K562 (cell line): ENCODE data around the gene EXD2. TPM values are rescaled to one million over a fixed set of nuclear protein-coding genes. Genes with fewer than 3 reads are reported as not detected.
"Not testable (repeated sequence)": the region's sequence is repeated elsewhere in the genome, so short reads cannot be mapped to it uniquely, and the experiment has no call there.

Source experiments
- ATAC-seq: fragments of 200-7000 bp; cut with Tn5 transposase; 3 replicates; pipeline ENCODE4 v1.9.1; 2020; ENCODE audit warnings: moderate library complexity
- BruUV-seq: library from RNA; stranded (reverse); fragments of 400-500 nt; replicated peaks from 2 replicates; lab custom pipeline; 2021; lab: Mats Ljungman, UMichigan
- CTCF ChIA-PET: fragments of 300-600 bp; formaldehyde crosslinking; extraction: SDS; loops from one replicate; lab custom pipeline; 2021; ENCODE audit warnings: low intra/inter-chr PET ratio; lab: Yijun Ruan, JAX
- POLR2A ChIA-PET: fragments of 300-600, 350-650 bp; sonication (Branson Sonifier 250); formaldehyde crosslinking; extraction: SDS; loops from one replicate; lab custom pipeline; 2021; ENCODE audit warnings: antibody characterized with exemption, inconsistent platforms; lab: Yijun Ruan, JAX
- DNase-seq, 4 experiments: peaks; one replicate each; pipeline versions ENCODE4 v3.0.0 to v3.0.0-alpha.2; 2011 to 2018; ENCODE audit warnings: low spot score in 3 of 4, mixed read lengths in 3 of 4; ENCODE audit errors: extremely low read depth in 1 of 4
- FAIRE-seq: peaks from 2 replicates; lab custom pipeline; 2011; peaks lifted over from hg19 to GRCh38; lab: Jason Lieb, UNC
- H2AFZ ChIP-seq: 2 replicates; pipeline ENCODE4 v1.6.0; 2011; ENCODE audit warnings: low read depth, low read length, control low read depth, inconsistent platforms
- H3K27ac ChIP-seq: fragments of 200-600 bp; 3 replicates; pipeline ENCODE4 v1.8.0; 2011; ENCODE audit warnings: low read depth, mild to moderate bottlenecking, control low read depth, inconsistent platforms, low read length, moderate library complexity, mixed read lengths; ENCODE audit errors: extremely low read depth
- H3K27me3 ChIP-seq, 2 experiments: fragments of 300-600 bp in 1 of 2; 2 replicates in 1 of 2; 3 replicates in 1 of 2; pipeline versions ENCODE4 v1.6.0 to v1.8.0; 2011; ENCODE audit warnings: inconsistent platforms in 2 of 2, low read length in 2 of 2, mild to moderate bottlenecking in 1 of 2, mixed read lengths in 1 of 2, moderate library complexity in 1 of 2; ENCODE audit not compliant: control insufficient read depth in 2 of 2, insufficient read depth in 2 of 2
- H3K36me3 ChIP-seq: fragments of 300-600 bp; 3 replicates; pipeline ENCODE4 v1.8.0; 2011; ENCODE audit warnings: mild to moderate bottlenecking, low read length, inconsistent platforms; ENCODE audit not compliant: control insufficient read depth, insufficient read depth
- H3K4me1 ChIP-seq, 2 experiments: fragments of 200-600 bp in 1 of 2; replicated peaks in 1 of 2; 2 replicates in 1 of 2; 3 replicates in 1 of 2; pipeline versions ENCODE4 v1.5.1 to v1.8.0; 2011; ENCODE audit warnings: inconsistent platforms in 2 of 2, low read length in 2 of 2, mild to moderate bottlenecking in 1 of 2, mixed read lengths in 1 of 2, moderate library complexity in 1 of 2; ENCODE audit not compliant: control insufficient read depth in 2 of 2, insufficient read depth in 2 of 2
- H3K4me2 ChIP-seq: 2 replicates; pipeline ENCODE4 v1.6.1; 2011; ENCODE audit warnings: low read length, control low read depth, inconsistent platforms, mixed read lengths; ENCODE audit not compliant: insufficient read depth
- H3K4me3 ChIP-seq: fragments of 200-600 bp; sonication (generic), shearing (Covaris generic); 2 replicates; pipeline ENCODE4 v1.5.1; 2016; ENCODE audit warnings: control low read depth, inconsistent platforms
- H3K79me2 ChIP-seq: fragments of 200-600 bp; 3 replicates; pipeline ENCODE4 v1.8.0; 2011; ENCODE audit warnings: low read length, inconsistent platforms; ENCODE audit not compliant: control insufficient read depth, insufficient read depth
- H3K9ac ChIP-seq, 2 experiments: 2 replicates each; pipeline versions ENCODE4 v1.6.0 to v1.6.1; 2011; ENCODE audit warnings: low read depth in 2 of 2, low read length in 2 of 2, control low read depth in 1 of 2, inconsistent platforms in 1 of 2, mild to moderate bottlenecking in 1 of 2, mixed read lengths in 1 of 2; ENCODE audit not compliant: insufficient read depth in 1 of 2
- H3K9me1 ChIP-seq: one replicate; pipeline ENCODE4 v1.6.0; 2011; ENCODE audit warnings: inconsistent platforms, mild to moderate bottlenecking, low read length, moderate library complexity; ENCODE audit not compliant: control insufficient read depth, insufficient read depth
- H3K9me3 ChIP-seq: replicated peaks from 2 replicates; pipeline ENCODE4 v1.5.1; 2011; ENCODE audit warnings: low read depth, low read length, inconsistent platforms; ENCODE audit not compliant: control insufficient read depth, insufficient read depth
- H4K20me1 ChIP-seq: replicated peaks from 2 replicates; pipeline ENCODE4 v1.6.1; 2011; ENCODE audit warnings: low read length, inconsistent platforms, mixed read lengths; ENCODE audit not compliant: control insufficient read depth, insufficient read depth
- COPS2 ChIP-seq: fragments of 450-650 bp; conservative IDR thresholded peaks from 2 replicates; pipeline ENCODE4 v1.6.1; 2016; ENCODE audit warnings: mild to moderate bottlenecking, moderate library complexity
- E2F8 ChIP-seq: fragments of 450-650 bp; IDR thresholded peaks from 2 replicates; pipeline ENCODE4 v1.7.1; 2018; ENCODE audit warnings: mild to moderate bottlenecking, low read depth; ENCODE audit not compliant: partially characterized antibody
- EZH2 ChIP-seq: IDR thresholded peaks from 2 replicates; pipeline ENCODE4 v1.6.1; 2012; ENCODE audit warnings: low read depth, mild to moderate bottlenecking, inconsistent platforms, low read length, borderline replicate concordance
- HDAC3 ChIP-seq: fragments of 450-650 bp; IDR thresholded peaks from 2 replicates; pipeline ENCODE4 v1.6.1; 2018; ENCODE audit warnings: borderline replicate concordance, mild to moderate bottlenecking, moderate library complexity; ENCODE audit not compliant: partially characterized antibody
- POLR2A ChIP-seq: fragments of 450-650 bp; conservative IDR thresholded peaks from 2 replicates; pipeline ENCODE4 v1.6.1; 2016
- SAP30 ChIP-seq: fragments of 200-600 bp; sonication (generic); IDR thresholded peaks from 2 replicates; pipeline ENCODE4 v1.6.1; 2012; ENCODE audit warnings: borderline replicate concordance, low read depth, mild to moderate bottlenecking, moderate library complexity, low read length, control low read depth, inconsistent platforms; ENCODE audit not compliant: insufficient read depth, poor library complexity, severe bottlenecking
- TAF15 ChIP-seq: fragments of 200-400 bp; formaldehyde crosslinking; IDR thresholded peaks from 2 replicates; pipeline ENCODE4 v1.6.1; 2017; ENCODE audit warnings: mild to moderate bottlenecking, low read depth, low read length, moderate library complexity
- ZNF121 ChIP-seq: sonication (generic); formaldehyde crosslinking; conservative IDR thresholded peaks from 2 replicates; pipeline ENCODE4 v1.8.0; 2022; ENCODE audit warnings: missing genetic modification reagents
- ZNF398 ChIP-seq: fragments of 250-450 bp; sonication (Bioruptor Pico); IDR thresholded peaks from 2 replicates; pipeline ENCODE4 v1.8.0; 2021; ENCODE audit warnings: moderate library complexity, mild to moderate bottlenecking, inconsistent platforms
- WGBS: fragments of 100-300 bp; shearing (Covaris generic); methylation state at CpG from one replicate; pipeline ENCODE4 v1.1.6; 2016; ENCODE audit warnings: low coverage, mixed read lengths; ENCODE audit not compliant: insufficient coverage; ENCODE audit errors: missing lambda C conversion rate; 5-methylcytosine and 5-hydroxymethylcytosine counted together
- in situ Hi-C: fragments of 300-500 bp; cut with MboI; formaldehyde crosslinking; loops from 4 replicates; pipeline ENCODE4 v1.15.0; 2018; ENCODE audit warnings: inconsistent platforms, mixed read lengths
- intact Hi-C: fragments of 100-400 bp; cut with micrococcal nuclease; formaldehyde crosslinking; loops from 2 replicates; pipeline ENCODE4 v1.14.2; 2022
- polyA plus RNA-seq, 8 experiments: library from polyadenylated mRNA; depleted of rRNA in 4 of 8; stranded (reverse) in 5 of 8; unstranded in 3 of 8; fragments of >200 nt; fragmentation: Nextera tagmentation in 2 of 8; fragmentation: Illumina TruSeq in 1 of 8; extraction: Ambion mirVana in 2 of 8; extraction: Trizol in 1 of 8; gene quantifications; 2 replicates each; pipeline versions ENCODE4 v1.2.1 to v1.2.3, GENCODE V29; 2011 to 2014; ENCODE audit warnings: inconsistent platforms in 1 of 8, missing spikeins in 1 of 8
- total RNA-seq, 7 experiments: library from RNA; depleted of rRNA in 6 of 7; stranded (reverse); fragments of >200 nt in 6 of 7; fragmentation: Illumina TruSeq in 2 of 7; extraction: Trizol in 2 of 7; gene quantifications; 2 replicates each; pipeline versions ENCODE4 v1.2.1 to v1.2.3, GENCODE V29; 2011 to 2021; ENCODE audit warnings: low replicate concordance in 1 of 7

The EXD2 gene
- total and polyA plus RNA-seq, 9 of the 15 experiments (the other 6 are each of a cell fraction or from before 2014, with no cell fraction given), result 1.6 to 7.5 (median 3.7) TPM

GRCh38 chr14:69182580-69182979 lies 8.7 kb upstream of the EXD2 start:
- H3K4me3 ChIP-seq, FAIRE-seq, H3K79me2 ChIP-seq, H3K9ac ChIP-seq, H3K27ac ChIP-seq, POLR2A ChIA-PET, CTCF ChIA-PET, DNase-seq, H3K9me1 ChIP-seq, H4K20me1 ChIP-seq, in situ Hi-C loops, ATAC-seq, intact Hi-C loops, H2AFZ ChIP-seq, H3K27me3 ChIP-seq, BruUV-seq, H3K9me3 ChIP-seq, H3K4me2 ChIP-seq, H3K4me1 ChIP-seq, H3K36me3 ChIP-seq: not testable (repeated sequence)
- 20% methylated on average over 1 of the region's 1 CpG for WGBS
- TF ChIP-seq ZNF121 (CRISPR knock-in tag), result peak; percentile 33; the same call in 1 of the 2 replicates

- no peak overlapping the region for H3K4me2 ChIP-seq
- in situ Hi-C loops, result no loop called here
- H3K4me3 ChIP-seq, result no peak overlapping the region
- H3K4me1 ChIP-seq, result no peaks in the 10 kb centered on the region
- intact Hi-C loops, result no loop called here
- no TSS peak for BruUV-seq
- no peaks in the 10 kb centered on the region for H3K79me2 ChIP-seq
- ATAC-seq (no peak), FAIRE-seq (no peak), DNase-seq (no peak)
- H2AFZ ChIP-seq, result no peak overlapping the region
- H3K27me3 ChIP-seq, result no peaks in the 10 kb centered on the region
- no peak overlapping the region for H3K27ac ChIP-seq
- WGBS, result 31% methylated on average over 4 of the region's 4 CpGs
- no peaks in the 10 kb centered on the region for H3K36me3 ChIP-seq
- CTCF ChIA-PET, result no interaction called here
- H3K9me1 ChIP-seq, result no peaks in the 10 kb centered on the region
- no peaks in the 10 kb centered on the region for H3K9me3 ChIP-seq
- POLR2A ChIA-PET, result interaction anchor here (0.6 kb wide), 1 partner anchor 583 kb away, joined by 3 read pairs; no protein-coding TSS in a partner anchor
- no peaks in the 10 kb centered on the region for H4K20me1 ChIP-seq
- H3K9ac ChIP-seq, result no peak overlapping the region
- TF ChIP-seq COPS2 (no peak), POLR2A (no peak), SAP30 (no peak), HDAC3 (no peak), TAF15 (no peak), E2F8 (no peak), EZH2 (no peak), ZNF398 (no peak)
These were observed 7.6 kb upstream of the EXD2 start for GRCh38 chr14:69183735-69184134.
